Astrocyte of the hippocampus (primary cell): ENCODE measurements around the gene CORO6.

ENCODE experiments used
- DNase-seq: peaks from one replicate; pipeline ENCODE4 v3.0.0; 2011; ENCODE audit warnings: low read depth, low spot score

CORO6 gene

GRCh38 chr17:29565643-29566472 is 56.9 kb downstream of the CORO6 start:
- DNase-seq, result peak; percentile 41
